ENCODE measurements around the gene ETV1.

GRCh38 chr7:13848681-13849131, 140.8 kb downstream of the ETV1 start:
- TF ChIP-seq CTCF (IDR thresholded peaks at IDR 0.05): no peak
- no peak for TF ChIP-seq POLR2A (IDR thresholded peaks at IDR 0.05)
